ENCODE measurements around the gene MAP3K20. TPM values are rescaled to one million over a fixed set of nuclear protein-coding genes. Genes with fewer than 3 reads are reported as not detected.

The MAP3K20 gene
- total and polyA plus RNA-seq, 2 of the 8 experiments (the other 6 are each of a cell fraction or from before 2014, with no cell fraction given) = 3.1 to 11.1 TPM

DNA sequence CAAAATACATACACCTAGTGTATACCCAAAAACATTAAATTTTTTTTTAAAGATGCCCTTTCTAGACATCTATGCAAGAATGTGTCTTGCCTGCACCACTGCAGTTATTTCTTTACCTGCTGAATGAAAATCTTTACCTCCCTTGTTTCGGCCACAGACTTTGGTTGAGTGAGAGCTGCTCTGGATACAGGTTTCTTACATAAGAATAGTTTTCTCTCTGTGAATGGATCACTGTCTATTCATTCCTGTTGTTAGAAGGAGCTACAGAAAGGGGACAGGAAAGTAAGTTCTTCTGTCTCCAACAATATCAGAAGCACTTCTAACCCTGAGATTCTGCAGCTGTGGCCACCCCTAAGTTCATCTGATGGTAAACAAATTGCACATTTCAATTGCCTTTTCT lies 166.0 kb downstream of the MAP3K20 start:
- H2AK5ac ChIP-seq (ENCODE audit: low read depth, low read length) = no peak overlapping the region
- H2BK20ac ChIP-seq (ENCODE audit: low read length) = no peak overlapping the region
- TF ChIP-seq SP1 (IDR thresholded peaks at IDR 0.05; ENCODE audit: low read depth, low read length) (no peak; the same call in 1 of the 2 replicates), KDM4A (IDR thresholded peaks at IDR 0.05; ENCODE audit: low read depth, low read length, severe bottlenecking) (no peak), SIN3A (conservative IDR thresholded peaks at IDR 0.05 in 1 of 2, IDR thresholded peaks at IDR 0.05 in 1 of 2; ENCODE audit: low read depth in 1 of 2, low read length in 2 of 2) (no peak), TEAD4 (IDR thresholded peaks at IDR 0.05; ENCODE audit: low read depth, low read length) (no peak), POLR2AphosphoS5 (IDR thresholded peaks at IDR 0.05; ENCODE audit: low read depth, low read length) (no peak)
- 87% methylated on average over 1 of the region's 1 CpG; no CpG with 5 or more reads in 1 of the 2 experiments for WGBS, 2 experiments (ENCODE audit: extremely low coverage in 1 of 2, insufficient coverage in 1 of 2, insufficient read length in 1 of 2, insufficient replicate concordance in 2 of 2, low coverage in 1 of 2, low lambda C conversion rate in 2 of 2, missing lambda C conversion rate in 1 of 2)
- peak overlapping the region; percentile 57 for H4K5ac ChIP-seq (ENCODE audit: insufficient read length, low read depth, low read length)
- no peak overlapping the region for H2BK12ac ChIP-seq (ENCODE audit: low read depth, low read length)
- no peak overlapping the region for H2BK15ac ChIP-seq (ENCODE audit: low read length)
- H3K18ac ChIP-seq (ENCODE audit: extremely low read depth, low read length) = no peak overlapping the region
- H3K27ac ChIP-seq (ENCODE audit: low read depth, low read length) = no peak overlapping the region
- H3K4me2 ChIP-seq (ENCODE audit: insufficient read depth in 1 of 2, low read depth in 2 of 2, low read length in 2 of 2) = peak overlapping the region; percentile 34 to 43; a peak in 3 of 4 replicates
- FAIRE-seq (no peak), DNase-seq (ENCODE audit: low read depth in 1 of 2, low spot score in 2 of 2) (no peak)
- H3K36me3 ChIP-seq (ENCODE audit: control insufficient read depth in 2 of 4, insufficient read depth in 4 of 4, low read length in 3 of 4) = no peaks in the 10 kb centered on the region
- H3K56ac ChIP-seq (replicated peaks; ENCODE audit: insufficient read length, low read depth, low read length) = no peak overlapping the region
- no peaks in the 10 kb centered on the region for H3K23me2 ChIP-seq (ENCODE audit: low read depth, low read length)
- no peak overlapping the region for H3K14ac ChIP-seq (ENCODE audit: insufficient read length)
- H4K20me1 ChIP-seq (replicated peaks in 1 of 2; ENCODE audit: control insufficient read depth in 1 of 2, insufficient read depth in 2 of 2, low read length in 2 of 2) = no peaks in the 10 kb centered on the region
- no peak overlapping the region for H2BK5ac ChIP-seq (ENCODE audit: low read depth, low read length)
- no peaks in the 10 kb centered on the region for H3K79me1 ChIP-seq (ENCODE audit: low read depth, low read length)
- ChIA-PET CTCF (ENCODE audit: partially characterized antibody) (interaction anchor here (0.6 to 1.6 kb wide), 7 partner anchors 36 to 214 kb away, joined by 3 to 7 read pairs (median 3); partner anchors contain the start of gene CDCA7), POLR2A (ENCODE audit: partially characterized antibody) (interaction anchor here (0.6 to 0.7 kb wide), 2 partner anchors 11 to 207 kb away, joined by 3 read pairs; no protein-coding TSS in a partner anchor)
- H2BK120ac ChIP-seq (replicated peaks; ENCODE audit: low read depth, low read length) = no peak overlapping the region
- H4K91ac ChIP-seq (replicated peaks; ENCODE audit: insufficient read length, low read length) = no peak overlapping the region
- H4K8ac ChIP-seq (ENCODE audit: extremely low read depth, insufficient read depth, low read length) = no peak overlapping the region
- no peak overlapping the region for H3K9ac ChIP-seq (replicated peaks in 1 of 4; ENCODE audit: extremely low read depth in 1 of 4, low read depth in 3 of 4, low read length in 3 of 4)
- no peaks in the 10 kb centered on the region for H3K79me2 ChIP-seq (ENCODE audit: control insufficient read depth in 1 of 2, insufficient read depth in 2 of 2, low read length in 2 of 2)
- no peak overlapping the region for H3K23ac ChIP-seq (ENCODE audit: insufficient read length)
- H3K27me3 ChIP-seq (replicated peaks in 1 of 4; ENCODE audit: control insufficient read depth in 3 of 4, extremely low read depth in 1 of 4, insufficient read depth in 3 of 4, low read length in 3 of 4) = no peaks in the 10 kb centered on the region
- H3K4ac ChIP-seq (replicated peaks; ENCODE audit: insufficient read length, low read depth, low read length) = no peak overlapping the region
- H3K4me3 ChIP-seq (ENCODE audit: extremely low read depth in 1 of 4, insufficient read depth in 2 of 4, low read depth in 3 of 4, low read length in 4 of 4) = no peak overlapping the region
- H2AFZ ChIP-seq (ENCODE audit: low read length) = no peak overlapping the region
- peaks cover 0 to 17% (median 3%) of the 10 kb centered on the region in 4 experiments; a peak in 5 of 7 replicates for H3K4me1 ChIP-seq (replicated peaks in 1 of 4; ENCODE audit: control insufficient read depth in 3 of 4, insufficient read depth in 4 of 4, low read length in 3 of 4)
- no peaks in the 10 kb centered on the region for H3K9me3 ChIP-seq (ENCODE audit: insufficient read depth in 2 of 2, low read depth in 1 of 2, low read length in 1 of 2)

Measured in H1 (cell line).